ENCODE data around the gene ALK.

- TF ChIP-seq CTCF (IDR thresholded peaks at IDR 0.05) (no peak), POLR2A (IDR thresholded peaks at IDR 0.05) (no peak), POLR2AphosphoS5 (IDR thresholded peaks at IDR 0.05) (no peak), EP300 (IDR thresholded peaks at IDR 0.05) (no peak)
Measured at GRCh38 chr2:29900971-29901633, 20.3 kb downstream of the ALK start.

All from sigmoid colon (tissue), 4 donors.